HG03103 (cell line): ENCODE results near the gene CD74.

Experiments used
- ATAC-seq: cut with Tn5 transposase; IDR thresholded peaks from one replicate; pipeline ENCODE4 v1.9.1; 2021; ENCODE audit warnings: low read depth; ENCODE audit not compliant: unreplicated experiment

The CD74 gene

DNA sequence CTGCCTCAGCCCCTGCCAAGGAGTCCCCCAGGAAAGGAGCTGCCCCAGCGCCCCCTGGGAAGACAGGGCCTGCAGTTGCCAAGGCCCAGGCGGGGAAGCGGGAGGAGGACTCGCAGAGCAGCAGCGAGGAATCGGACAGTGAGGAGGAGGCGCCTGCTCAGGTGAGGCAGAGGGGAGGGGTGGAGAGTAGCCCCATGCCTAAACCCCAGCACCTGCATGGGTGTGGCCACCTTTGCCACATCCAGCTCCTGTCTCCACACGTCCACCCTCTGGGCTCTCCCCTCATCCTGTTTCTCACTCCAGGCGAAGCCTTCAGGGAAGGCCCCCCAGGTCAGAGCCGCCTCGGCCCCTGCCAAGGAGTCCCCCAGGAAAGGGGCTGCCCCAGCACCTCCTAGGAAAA lies 38.1 kb downstream of the CD74 start:
- ATAC-seq, result no peak

DNA sequence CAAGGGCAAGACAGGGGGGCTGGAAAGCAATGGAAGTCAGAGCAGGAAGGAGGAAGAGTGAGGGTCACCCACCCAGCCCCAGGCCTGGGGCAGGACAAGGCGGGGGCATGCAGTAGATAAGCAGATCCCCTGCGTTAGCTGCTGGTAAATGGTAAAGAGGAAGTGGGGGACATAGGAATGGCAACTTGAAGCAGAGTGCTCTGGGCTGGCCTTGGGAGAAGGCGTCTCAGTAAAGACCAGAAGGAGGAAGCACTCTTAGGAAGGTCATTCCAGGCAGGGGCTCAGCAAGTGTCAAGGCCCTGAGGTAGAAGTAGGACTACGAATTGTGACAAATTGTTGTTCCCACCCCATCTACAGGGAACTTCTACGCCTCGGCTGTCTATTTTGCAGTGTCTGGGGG lies 40.1 kb downstream of the CD74 start:
- ATAC-seq, result no peak

DNA sequence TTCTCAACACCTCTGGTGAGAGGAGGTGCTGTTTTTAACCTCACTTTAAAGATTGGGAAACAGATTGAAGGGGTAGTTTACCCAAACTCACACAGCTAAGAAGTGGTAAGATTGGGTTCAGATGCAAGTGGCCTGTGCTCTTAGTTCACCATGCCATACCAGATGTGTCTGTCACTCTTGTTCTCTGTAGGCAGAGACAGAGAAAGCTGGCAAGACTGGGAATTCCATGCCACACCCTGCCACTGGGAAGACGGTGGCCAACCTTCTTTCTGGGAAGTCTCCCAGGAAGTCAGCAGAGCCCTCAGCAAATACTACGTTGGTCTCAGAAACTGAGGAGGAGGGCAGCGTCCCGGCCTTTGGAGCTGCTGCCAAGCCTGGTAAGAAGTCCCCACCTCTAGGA lies 44.2 kb downstream of the CD74 start:
- ATAC-seq, result no peak

DNA sequence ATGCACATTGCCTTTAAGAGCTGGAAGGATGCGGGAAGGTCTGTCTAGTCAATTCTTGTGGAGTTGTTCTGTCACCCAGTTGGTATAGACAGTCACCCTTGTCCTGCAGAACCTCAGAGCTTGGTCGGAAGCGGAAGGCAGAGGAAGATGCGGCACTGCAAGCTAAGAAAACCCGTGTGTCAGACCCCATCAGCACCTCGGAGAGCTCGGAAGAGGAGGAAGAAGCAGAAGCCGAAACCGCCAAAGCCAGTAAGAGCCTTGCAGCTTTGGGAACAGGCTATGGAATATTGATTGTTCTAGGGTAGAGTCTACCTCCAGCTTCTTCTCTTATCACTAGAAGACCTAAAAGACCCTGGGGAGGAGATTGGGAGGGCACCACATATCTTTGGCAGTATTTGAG lies 48.7 kb downstream of the CD74 start:
- ATAC-seq, result no peak

DNA sequence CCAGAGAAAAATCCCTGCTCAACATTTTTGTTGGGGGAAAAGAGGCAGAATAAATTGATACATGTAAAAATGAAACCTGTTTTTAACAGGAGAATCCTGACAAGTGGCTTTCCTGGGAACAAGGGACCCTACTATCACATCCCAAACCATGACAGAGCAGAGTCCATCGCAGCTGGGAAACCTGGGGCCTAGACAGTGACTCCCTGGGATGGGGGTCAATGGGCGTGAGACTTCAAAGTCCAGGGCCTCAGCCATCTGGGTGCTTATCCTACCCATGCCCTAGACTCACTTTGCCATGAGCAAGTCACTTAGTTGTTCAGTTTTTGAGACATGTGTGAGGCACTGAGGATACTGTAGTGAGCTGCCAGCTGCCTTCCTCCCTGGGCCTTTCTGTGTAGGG lies 49.5 kb downstream of the CD74 start:
- no peak for ATAC-seq

DNA sequence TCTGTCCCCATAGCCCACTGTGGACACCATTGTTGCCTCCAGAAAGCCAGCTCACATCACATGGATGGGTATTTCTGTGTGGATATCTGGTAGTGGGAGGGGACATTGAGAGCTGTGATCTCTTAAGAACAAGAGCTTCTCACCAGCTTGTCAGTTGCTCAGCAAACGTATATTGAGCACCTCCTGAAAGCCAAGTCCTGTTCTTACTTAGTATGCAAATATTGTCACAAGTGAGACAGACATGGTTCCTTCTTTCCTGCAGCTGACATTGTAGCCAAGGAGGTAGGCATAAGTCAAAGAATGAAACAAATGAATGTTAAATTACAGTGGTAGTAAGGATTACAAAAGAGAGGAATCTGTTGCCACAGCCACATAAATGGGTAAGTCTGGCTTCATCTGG lies 51.4 kb downstream of the CD74 start:
- no peak for ATAC-seq

DNA sequence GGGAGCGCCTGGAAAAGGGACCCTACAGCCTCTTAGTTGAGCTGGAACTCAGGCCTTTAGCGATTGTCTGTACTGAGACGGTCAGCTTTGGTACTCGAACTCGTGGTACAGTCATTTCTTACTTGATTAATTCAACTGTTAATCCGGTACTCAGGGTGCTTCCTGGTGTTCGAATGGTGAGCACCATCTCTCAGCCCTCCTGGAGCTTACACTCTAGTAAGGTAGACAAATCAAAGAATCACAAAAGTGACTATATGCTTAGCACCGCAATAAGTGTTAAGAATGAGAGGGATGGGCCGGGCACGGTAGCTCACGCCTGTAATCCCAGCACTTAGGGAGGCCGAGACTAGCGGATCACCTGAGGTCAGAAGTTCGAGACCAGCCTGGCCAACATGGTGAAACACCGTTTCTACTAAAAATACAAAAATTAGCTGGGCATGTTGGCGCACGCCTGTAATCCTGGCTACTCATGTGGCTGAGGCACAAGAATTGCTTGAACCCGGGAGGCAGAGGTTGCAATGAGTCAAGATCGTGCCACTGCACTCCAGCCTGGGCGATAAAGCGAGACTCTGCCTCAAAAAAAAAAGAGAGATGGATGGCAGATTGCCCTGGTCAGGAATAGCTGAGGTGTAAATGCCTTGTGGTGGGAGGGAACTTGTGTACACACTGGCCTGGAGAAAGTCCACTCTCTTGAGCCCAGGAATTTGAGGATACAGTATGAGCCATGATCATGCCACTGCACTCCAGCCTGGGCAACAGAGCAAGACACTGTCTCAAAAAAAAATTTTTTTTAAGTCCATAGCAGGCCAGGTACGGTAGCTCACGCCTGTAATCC lies 54.2 kb downstream of the CD74 start:
- ATAC-seq, result no peak

DNA sequence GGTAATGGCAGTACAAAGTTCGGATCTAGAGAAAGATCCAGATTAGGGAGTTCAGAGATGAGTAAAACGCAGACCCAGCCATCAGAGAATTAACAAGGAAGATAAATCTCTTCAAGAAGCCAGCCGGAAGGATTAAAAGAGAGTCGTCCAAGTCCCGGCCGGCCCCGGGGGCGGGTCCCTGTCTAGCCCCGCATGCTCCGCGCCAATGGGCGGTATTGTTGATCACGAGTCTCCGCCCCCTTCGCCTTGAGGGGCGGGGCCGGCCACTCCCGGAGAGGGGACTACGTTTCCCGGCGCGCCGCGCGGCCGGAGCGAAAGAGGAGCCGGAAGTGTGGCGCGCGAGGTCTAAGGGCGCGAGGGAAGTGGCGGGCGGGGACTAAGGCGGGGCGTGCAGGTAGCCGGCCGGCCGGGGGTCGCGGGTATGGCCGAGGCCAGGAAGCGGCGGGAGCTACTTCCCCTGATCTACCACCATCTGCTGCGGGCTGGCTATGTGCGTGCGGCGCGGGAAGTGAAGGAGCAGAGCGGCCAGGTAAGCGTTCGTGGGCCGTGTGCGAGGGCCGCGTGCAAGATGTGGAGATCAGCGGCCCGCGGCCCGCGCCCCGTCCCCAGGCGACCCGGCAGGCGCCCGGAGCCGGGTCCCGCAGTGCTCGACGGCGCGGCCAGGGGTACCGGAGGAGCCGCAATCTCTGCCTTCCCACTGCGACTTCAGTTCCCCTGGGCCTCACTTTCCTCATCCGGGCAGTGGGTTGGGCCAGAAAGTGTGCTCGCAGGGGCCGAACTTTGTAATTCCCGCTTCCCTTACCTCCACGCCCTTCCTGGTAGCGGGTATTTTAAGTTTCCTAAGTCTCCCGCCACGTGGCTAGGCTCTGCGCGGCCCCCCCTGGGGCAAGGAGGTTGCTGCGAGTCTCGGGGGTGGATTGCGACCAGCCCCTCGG lies 55.1 kb downstream of the CD74 start, which contains the start of gene TCOF1:
Gene TCOF1, plus strand, starts transcription at position 372 of the 935 bp plus-strand sequence. Its CDS starts 50 bp downstream, at position 422.
- ATAC-seq, result peak; percentile 93

DNA sequence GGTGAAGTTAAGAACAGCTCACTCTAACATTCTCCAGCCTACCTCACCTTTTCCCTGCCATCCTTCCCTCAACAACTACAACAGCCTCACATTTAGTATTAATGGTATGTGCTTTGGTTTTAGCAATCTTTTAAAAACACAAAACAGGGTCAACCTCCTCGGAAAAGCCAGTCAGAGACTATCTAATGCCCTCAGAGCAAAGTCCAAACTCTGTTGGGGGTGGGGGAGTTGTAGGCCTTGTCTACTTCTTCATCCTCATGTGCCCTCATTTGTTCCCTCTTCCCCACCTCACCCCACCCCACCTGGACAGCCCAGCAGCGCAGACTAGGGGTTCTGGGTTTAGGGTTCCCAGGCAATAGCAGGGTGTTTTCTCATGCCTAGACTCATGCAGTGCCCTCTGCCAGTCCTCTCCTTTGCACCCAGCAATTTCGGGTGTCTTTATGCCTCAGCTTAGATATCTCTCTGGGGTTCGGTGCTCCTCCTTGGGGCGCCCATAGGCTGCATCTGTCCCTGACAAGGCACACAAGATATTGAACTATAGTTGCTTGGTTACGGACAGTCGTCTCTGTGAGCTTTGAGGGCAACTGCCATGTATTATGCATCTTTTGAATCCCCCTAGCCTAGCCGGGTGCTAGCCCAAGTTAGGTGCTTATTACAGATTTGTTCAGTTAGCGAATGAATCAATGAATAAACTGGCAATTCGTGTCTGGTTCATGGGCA lies 56.0 kb downstream of the CD74 start:
- no peak for ATAC-seq

DNA sequence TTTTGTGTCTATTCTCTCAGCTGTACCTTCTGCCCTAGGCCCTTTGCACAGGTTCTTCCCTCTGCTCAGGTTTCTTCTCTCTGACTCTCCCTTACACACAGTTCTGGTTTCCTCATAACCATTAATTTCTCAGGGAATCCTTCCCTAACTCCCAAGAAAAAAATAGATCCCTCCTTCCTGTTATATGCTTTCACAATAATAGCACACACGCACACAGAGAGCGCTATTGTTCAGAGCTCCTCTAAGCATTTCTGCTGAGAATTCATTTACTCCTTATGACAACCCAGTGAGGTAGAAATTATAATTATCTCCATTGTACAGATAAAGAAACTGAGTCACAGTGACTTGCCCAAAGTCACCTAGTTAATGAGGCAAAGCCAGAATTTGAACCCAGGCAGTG lies 56.9 kb downstream of the CD74 start:
- ATAC-seq, result no peak

DNA sequence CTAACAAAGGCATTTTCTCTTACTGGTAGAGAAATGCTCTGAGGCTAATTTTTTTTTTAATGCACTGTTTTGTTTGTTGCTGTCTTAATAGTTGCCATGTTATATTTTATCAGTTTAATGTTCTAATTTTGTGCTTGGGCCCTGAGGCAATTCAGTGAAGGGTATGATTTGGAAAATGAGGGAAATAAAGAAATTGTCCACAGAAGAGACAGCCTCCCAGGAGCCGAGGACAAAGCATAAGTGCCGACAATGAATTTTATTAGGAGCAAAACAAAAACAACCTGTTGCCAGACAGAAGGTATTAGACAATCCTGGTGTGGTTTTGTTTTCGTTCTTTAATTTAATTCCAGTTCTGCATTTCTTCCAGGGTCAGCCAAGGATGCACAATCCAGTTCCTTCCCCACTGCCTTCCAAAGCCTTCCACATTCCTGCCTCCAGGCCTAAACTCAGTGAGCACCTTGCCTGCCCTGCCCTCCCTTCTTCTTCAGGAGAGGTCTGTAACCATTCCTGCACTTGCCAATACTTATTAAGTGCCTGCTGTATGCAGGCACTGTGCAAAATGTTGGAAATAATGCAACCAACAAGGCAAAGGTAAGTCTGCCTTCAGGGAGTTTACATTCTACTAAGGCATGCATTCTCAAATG lies 59.6 kb downstream of the CD74 start:
- ATAC-seq, result no peak

DNA sequence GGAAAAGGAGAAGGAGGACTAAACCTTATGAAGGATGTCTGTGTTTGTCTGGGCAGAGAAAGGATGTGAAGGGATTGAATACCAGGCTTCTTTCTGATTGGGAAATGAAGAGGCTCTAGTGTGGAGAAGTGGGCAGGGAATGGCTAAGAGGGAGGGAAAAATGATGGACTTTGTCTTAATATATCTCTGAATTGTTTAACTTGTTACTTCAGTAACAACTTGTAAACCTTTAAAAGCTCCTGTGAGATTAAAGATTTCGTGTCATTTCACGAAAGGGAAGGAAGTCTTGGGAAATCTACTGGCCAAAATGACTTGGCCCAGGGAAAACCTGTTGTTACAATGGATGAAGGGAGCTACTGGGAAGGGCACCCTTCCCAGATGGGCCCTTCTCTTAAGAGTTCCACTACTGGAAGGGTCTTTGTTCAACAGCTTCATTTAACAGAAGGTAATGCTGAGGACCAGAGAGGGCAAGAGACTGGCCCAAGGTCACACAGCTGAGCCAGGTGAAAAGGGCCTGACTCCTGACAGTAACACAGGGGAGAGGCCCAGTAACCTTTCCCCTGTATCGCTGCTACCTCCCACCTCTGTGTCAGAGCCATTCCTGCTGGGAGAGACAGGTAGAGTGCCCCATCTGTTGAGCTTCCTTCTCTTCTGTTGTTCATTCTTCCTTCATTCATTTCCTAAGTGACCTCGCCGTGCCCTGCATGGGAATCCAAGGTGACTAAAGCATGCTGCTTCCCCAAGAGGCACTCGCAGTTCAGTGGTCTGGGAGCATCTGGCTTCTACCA lies 60.3 kb downstream of the CD74 start:
- ATAC-seq, result no peak
